ENCODE results near the gene NBL1.

The NBL1 gene

GRCh38 chr1:19703280-19703679 lies 59.2 kb downstream of the NBL1 start:
- DNase-seq, result no peak

- peak; percentile 36 to 54 for DNase-seq
Measured at GRCh38 chr1:19704247-19705113, 60.4 kb downstream of the NBL1 start.

- DNase-seq, result no peak
Measured at GRCh38 chr1:19705464-19705863, 61.4 kb downstream of the NBL1 start.

GRCh38 chr1:19706136-19706535 lies 62.0 kb downstream of the NBL1 start:
- no peak for DNase-seq

Measured in inflammatory macrophage (primary cell).